ENCODE measurements around the gene RPL27. TPM values are rescaled to one million over a fixed set of nuclear protein-coding genes. Genes with fewer than 3 reads are reported as not detected.
A peak's percentile ranks its signal among the peaks of the same experiment; 100 is the strongest.

Gene RPL27
- total and polyA plus RNA-seq, 2 of the 13 experiments (the other 11 are each of a cell fraction or from before 2014, with no cell fraction given): 1,585 to 5,840 TPM

DNA sequence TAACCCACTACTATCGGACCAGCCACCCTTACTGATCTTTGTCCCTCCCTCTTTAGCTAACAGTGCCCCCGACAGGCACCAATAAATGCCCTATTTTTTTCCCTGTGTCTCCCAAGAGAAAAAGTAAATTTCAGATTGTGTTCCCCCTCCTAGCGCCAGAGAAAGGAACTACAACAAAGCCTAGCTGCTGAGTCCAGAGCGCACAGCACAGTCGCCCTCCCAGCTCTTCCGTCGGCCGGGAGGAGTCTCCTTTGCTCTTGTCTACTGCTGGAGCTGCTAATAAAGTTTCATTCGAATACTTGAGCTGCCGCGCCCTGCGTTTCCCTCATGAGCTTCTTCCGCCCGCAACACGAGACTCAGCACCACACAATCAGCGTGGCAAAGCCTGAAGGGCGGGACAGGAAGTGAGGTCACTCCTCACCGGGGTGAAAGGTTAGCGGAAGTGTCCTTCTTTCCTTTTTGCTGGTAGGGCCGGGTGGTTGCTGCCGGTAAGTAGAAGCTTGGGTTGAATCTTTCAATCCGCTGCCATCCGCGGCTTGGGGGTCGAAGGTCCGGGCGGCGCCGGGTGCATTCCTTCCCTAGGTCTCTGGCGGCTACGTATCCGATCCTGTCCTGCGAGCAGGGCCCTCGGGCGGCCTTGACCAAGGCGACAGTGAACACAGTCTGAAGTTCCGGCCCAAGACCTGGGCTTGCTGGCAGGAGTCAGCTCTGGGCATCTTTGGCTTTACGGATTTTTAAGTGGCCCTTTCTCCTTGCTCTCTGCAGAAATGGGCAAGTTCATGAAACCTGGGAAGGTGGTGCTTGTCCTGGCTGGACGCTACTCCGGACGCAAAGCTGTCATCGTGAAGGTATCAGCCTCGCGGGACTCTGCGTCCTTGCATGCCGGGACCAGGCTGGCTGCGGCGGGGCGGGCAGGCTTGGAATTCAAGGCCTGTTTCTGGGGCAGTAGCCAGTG is at the start of gene RPL27 (continued):
- TF ChIP-seq ZNF414 (CRISPR knock-in tag; IDR thresholded peaks at IDR 0.05) (peak; percentile 93), ZNF839 (CRISPR knock-in tag; IDR thresholded peaks at IDR 0.05; ENCODE audit: borderline replicate concordance) (peak; percentile 91; the same call in 1 of the 2 replicates), ZNF138 (CRISPR knock-in tag; IDR thresholded peaks at IDR 0.05; ENCODE audit: low read depth) (peak; percentile 98), ZNF512B (CRISPR knock-in tag; IDR thresholded peaks at IDR 0.05; ENCODE audit: borderline replicate concordance) (peak; percentile 78; the same call in 1 of the 2 replicates), MED13 (CRISPR knock-in tag; IDR thresholded peaks at IDR 0.05) (no peak), SMC3 (IDR thresholded peaks at IDR 0.05; ENCODE audit: low read length) (peak; percentile 87), TBX3 (IDR thresholded peaks at IDR 0.05; ENCODE audit: borderline replicate concordance) (peak; percentile 84), NFYC (CRISPR knock-in tag; IDR thresholded peaks at IDR 0.05) (peak; percentile 88), PAWR (CRISPR knock-in tag; IDR thresholded peaks at IDR 0.05; ENCODE audit: borderline replicate concordance) (no peak), CEBPB (IDR thresholded peaks at IDR 0.05; ENCODE audit: borderline replicate concordance, low read depth, low read length) (no peak), GMEB2 (CRISPR knock-in tag; IDR thresholded peaks at IDR 0.05; ENCODE audit: low read depth) (peak; percentile 84), PHF21A (CRISPR knock-in tag; IDR thresholded peaks at IDR 0.05) (peak; percentile 96)
- TF ChIP-seq, protein P1, sequence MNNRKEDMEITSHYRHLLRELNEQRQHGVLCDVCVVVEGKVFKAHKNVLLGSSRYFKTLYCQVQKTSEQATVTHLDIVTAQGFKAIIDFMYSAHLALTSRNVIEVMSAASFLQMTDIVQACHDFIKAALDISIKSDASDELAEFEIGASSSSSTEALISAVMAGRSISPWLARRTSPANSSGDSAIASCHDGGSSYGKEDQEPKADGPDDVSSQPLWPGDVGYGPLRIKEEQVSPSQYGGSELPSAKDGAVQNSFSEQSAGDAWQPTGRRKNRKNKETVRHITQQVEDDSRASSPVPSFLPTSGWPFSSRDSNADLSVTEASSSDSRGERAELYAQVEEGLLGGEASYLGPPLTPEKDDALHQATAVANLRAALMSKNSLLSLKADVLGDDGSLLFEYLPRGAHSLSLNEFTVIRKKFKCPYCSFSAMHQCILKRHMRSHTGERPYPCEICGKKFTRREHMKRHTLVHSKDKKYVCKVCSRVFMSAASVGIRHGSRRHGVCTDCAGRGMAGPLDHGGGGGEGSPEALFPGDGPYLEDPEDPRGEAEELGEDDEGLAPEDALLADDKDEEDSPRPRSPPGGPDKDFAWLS (CRISPR knock-in tag; IDR thresholded peaks at IDR 0.05; ENCODE audit: borderline replicate concordance): peak; percentile 88; the same call in 1 of the 2 replicates
- TF ChIP-seq, protein P2, sequence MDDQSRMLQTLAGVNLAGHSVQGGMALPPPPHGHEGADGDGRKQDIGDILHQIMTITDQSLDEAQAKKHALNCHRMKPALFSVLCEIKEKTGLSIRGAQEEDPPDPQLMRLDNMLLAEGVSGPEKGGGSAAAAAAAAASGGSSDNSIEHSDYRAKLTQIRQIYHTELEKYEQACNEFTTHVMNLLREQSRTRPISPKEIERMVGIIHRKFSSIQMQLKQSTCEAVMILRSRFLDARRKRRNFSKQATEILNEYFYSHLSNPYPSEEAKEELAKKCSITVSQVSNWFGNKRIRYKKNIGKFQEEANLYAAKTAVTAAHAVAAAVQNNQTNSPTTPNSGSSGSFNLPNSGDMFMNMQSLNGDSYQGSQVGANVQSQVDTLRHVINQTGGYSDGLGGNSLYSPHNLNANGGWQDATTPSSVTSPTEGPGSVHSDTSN (CRISPR knock-in tag; IDR thresholded peaks at IDR 0.05; ENCODE audit: borderline replicate concordance): no peak; the same call in 1 of the 2 replicates

All from HepG2 (cell line).